MM.1S (cell line): ENCODE measurements around the gene SLC23A2.

Source experiments
- CTCF ChIP-seq: fragments of 300-600 bp; sonication (generic); IDR thresholded peaks from 2 replicates; pipeline ENCODE4 v1.5.1; 2016; ENCODE audit warnings: antibody characterized with exemption, low read length, mixed read lengths
- EZH2 ChIP-seq: fragments of 300-600 bp; sonication (generic); optimal IDR thresholded peaks from 2 replicates; pipeline ENCODE3; 2017; ENCODE audit warnings: low read depth, mild to moderate bottlenecking, antibody characterized with exemption, low read length, mixed read lengths

GRCh38 chr20:4802527-4802926, 198.8 kb downstream of the SLC23A2 start:
- no peak for TF ChIP-seq CTCF
- no peak for TF ChIP-seq EZH2
